SK-N-SH treated with all-trans-retinoic acid at 6 μM for 48 hours (cell line): ENCODE results near the gene HS6ST2.

ENCODE experiments used
- ATAC-seq: fragments of 200-7000 bp; cut with Tn5 transposase; 3 replicates; pipeline ENCODE4 v1.9.1; 2020; ENCODE audit warnings: mild to moderate bottlenecking, moderate library complexity
- ARNTL ChIP-seq: fragments of 450-650 bp; formaldehyde crosslinking; IDR thresholded peaks from 2 replicates; pipeline ENCODE4 v1.5.0; 2020; ENCODE audit warnings: low read depth, mild to moderate bottlenecking, moderate library complexity, borderline replicate concordance
- BACH2 ChIP-seq: fragments of 250-450 bp; sonication (Bioruptor Pico); IDR thresholded peaks from 2 replicates; pipeline ENCODE4 v1.9.0; 2021; ENCODE audit warnings: mild to moderate bottlenecking, borderline replicate concordance
- CSDC2 ChIP-seq: fragments of 250-450 bp; sonication (Bioruptor Pico); IDR thresholded peaks from 2 replicates; pipeline ENCODE4 v1.5.0; 2020; ENCODE audit warnings: mild to moderate bottlenecking, moderate library complexity
- CSRNP3 ChIP-seq: fragments of 250-450 bp; sonication (Bioruptor Pico); IDR thresholded peaks from 2 replicates; pipeline ENCODE4 v1.5.1; 2021; ENCODE audit warnings: mild to moderate bottlenecking, moderate library complexity
- ESRRG ChIP-seq: fragments of 250-450 bp; sonication (Bioruptor Pico); IDR thresholded peaks from 2 replicates; pipeline ENCODE4 v1.6.1; 2021; ENCODE audit warnings: mild to moderate bottlenecking
- GLIS3 ChIP-seq: fragments of 250-450 bp; sonication (Bioruptor Pico); IDR thresholded peaks from 2 replicates; pipeline ENCODE4 v1.5.0; 2020; ENCODE audit warnings: mild to moderate bottlenecking, moderate library complexity
- ISL1 ChIP-seq: fragments of 250-450 bp; sonication (Bioruptor Pico); IDR thresholded peaks from 2 replicates; pipeline ENCODE4 v2.1.2; 2022; ENCODE audit warnings: mild to moderate bottlenecking, moderate library complexity
- OSR1 ChIP-seq: fragments of 250-450 bp; sonication (Bioruptor Pico); IDR thresholded peaks from 2 replicates; pipeline ENCODE4 v1.8.0; 2022; ENCODE audit warnings: moderate library complexity, mild to moderate bottlenecking, inconsistent platforms
- PATZ1 ChIP-seq: fragments of 250-450 bp; sonication (Bioruptor Pico); IDR thresholded peaks from 2 replicates; pipeline ENCODE4 v1.8.0; 2020; ENCODE audit warnings: mild to moderate bottlenecking, moderate library complexity, borderline replicate concordance
- POU6F1 ChIP-seq: fragments of 250-450 bp; sonication (Bioruptor Pico); IDR thresholded peaks from 2 replicates; pipeline ENCODE4 v1.8.0; 2021; ENCODE audit warnings: low read depth, mild to moderate bottlenecking, moderate library complexity, borderline replicate concordance
- PPARA ChIP-seq: fragments of 250-450 bp; sonication (Bioruptor Pico); IDR thresholded peaks from 2 replicates; pipeline ENCODE4 v1.5.0; 2020; ENCODE audit warnings: mild to moderate bottlenecking, borderline replicate concordance
- TCF4 ChIP-seq: fragments of 250-450 bp; sonication (Bioruptor Pico); IDR thresholded peaks from 2 replicates; pipeline ENCODE4 v1.8.0; 2021; ENCODE audit warnings: mild to moderate bottlenecking, moderate library complexity, borderline replicate concordance
- TOX ChIP-seq: fragments of 250-450 bp; sonication (Bioruptor Pico); IDR thresholded peaks from 2 replicates; pipeline ENCODE4 v1.8.0; 2021; ENCODE audit warnings: mild to moderate bottlenecking, moderate library complexity, borderline replicate concordance
- TSHZ2 ChIP-seq: fragments of 250-450 bp; sonication (Bioruptor Pico); IDR thresholded peaks from 2 replicates; pipeline ENCODE4 v1.5.0; 2020; ENCODE audit warnings: mild to moderate bottlenecking, moderate library complexity
- ZC3H10 ChIP-seq: fragments of 250-450 bp; sonication (Bioruptor Pico); IDR thresholded peaks from 2 replicates; pipeline ENCODE4 v1.5.1; 2021; ENCODE audit warnings: mild to moderate bottlenecking, moderate library complexity
- ZFP3 ChIP-seq: fragments of 250-450 bp; sonication (Bioruptor Pico); IDR thresholded peaks from 2 replicates; pipeline ENCODE4 v1.5.0; 2020; ENCODE audit warnings: mild to moderate bottlenecking, moderate library complexity
- ZFP30 ChIP-seq: fragments of 450-650 bp; formaldehyde crosslinking; IDR thresholded peaks from 2 replicates; pipeline ENCODE4 v1.5.0; 2022; ENCODE audit warnings: mild to moderate bottlenecking, moderate library complexity
- ZNF565 ChIP-seq: fragments of 450-650 bp; formaldehyde crosslinking; conservative IDR thresholded peaks from 2 replicates; pipeline ENCODE4 v1.5.0; 2020; ENCODE audit warnings: low read depth, mild to moderate bottlenecking, moderate library complexity
- ZNF70 ChIP-seq: fragments of 450-650 bp; formaldehyde crosslinking; IDR thresholded peaks from 2 replicates; pipeline ENCODE4 v1.5.0; 2020; ENCODE audit warnings: mild to moderate bottlenecking, moderate library complexity
- ZNF8 ChIP-seq: fragments of 450-650 bp; formaldehyde crosslinking; IDR thresholded peaks from 2 replicates; pipeline ENCODE4 v1.5.0; 2020; ENCODE audit warnings: mild to moderate bottlenecking, moderate library complexity

Gene HS6ST2

DNA sequence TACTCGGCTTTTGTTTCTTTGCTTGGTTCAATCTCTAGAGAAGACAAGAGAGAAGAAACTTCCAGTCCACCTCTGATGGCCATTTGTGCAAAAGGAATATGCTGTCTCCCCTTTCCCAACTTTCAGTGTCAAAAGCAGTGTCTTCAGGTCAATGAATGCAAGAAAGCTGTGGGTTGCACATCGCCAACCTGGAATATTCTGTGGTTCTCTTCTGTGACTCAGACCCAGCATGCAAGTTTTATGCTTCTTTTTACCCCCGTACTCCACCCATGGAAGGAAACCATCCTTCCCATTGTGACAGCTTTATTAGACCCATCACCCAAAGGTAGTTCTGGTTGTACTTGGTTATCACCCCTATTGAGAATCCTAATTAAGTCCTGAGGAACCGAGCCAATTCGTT is 334.0 kb downstream of the HS6ST2 start:
- no peak for ATAC-seq
- TF ChIP-seq ISL1 (CRISPR knock-in tag) (no peak), PATZ1 (CRISPR knock-in tag) (no peak), ZNF70 (CRISPR knock-in tag) (no peak), ZNF565 (CRISPR knock-in tag) (no peak), OSR1 (no peak), ARNTL (no peak), POU6F1 (CRISPR knock-in tag) (no peak), BACH2 (no peak), ZC3H10 (CRISPR knock-in tag) (no peak), CSRNP3 (CRISPR knock-in tag) (no peak), GLIS3 (CRISPR knock-in tag) (no peak)

GRCh38 chrX:132623942-132624341 is 334.5 kb downstream of the HS6ST2 start:
- TF ChIP-seq ZFP3 (CRISPR knock-in tag): no peak
- no peak for TF ChIP-seq TCF4 (CRISPR knock-in tag)
- no peak for TF ChIP-seq ARNTL
- no peak for TF ChIP-seq ZNF565 (CRISPR knock-in tag)
- no peak for TF ChIP-seq ZFP30 (CRISPR knock-in tag)
- TF ChIP-seq ZNF70 (CRISPR knock-in tag): no peak
- TF ChIP-seq BACH2: no peak
- TF ChIP-seq PPARA (CRISPR knock-in tag): no peak
- TF ChIP-seq ESRRG (CRISPR knock-in tag): no peak
- no peak for TF ChIP-seq ISL1 (CRISPR knock-in tag)
- no peak for TF ChIP-seq ZNF8
- no peak for TF ChIP-seq ZC3H10 (CRISPR knock-in tag)
- TF ChIP-seq TSHZ2 (CRISPR knock-in tag): no peak
- no peak for TF ChIP-seq OSR1
- no peak for ATAC-seq

- no peak for TF ChIP-seq ZNF8
- no peak for TF ChIP-seq ARNTL
- TF ChIP-seq TCF4 (CRISPR knock-in tag): no peak
- TF ChIP-seq CSRNP3 (CRISPR knock-in tag): no peak
- no peak for TF ChIP-seq BACH2
- no peak for TF ChIP-seq ISL1 (CRISPR knock-in tag)
- TF ChIP-seq CSDC2 (CRISPR knock-in tag): no peak
- no peak for TF ChIP-seq TSHZ2 (CRISPR knock-in tag)
- TF ChIP-seq ZFP30 (CRISPR knock-in tag): no peak
- TF ChIP-seq ZFP3 (CRISPR knock-in tag): no peak
- TF ChIP-seq PPARA (CRISPR knock-in tag): no peak
- TF ChIP-seq TOX (CRISPR knock-in tag): no peak
- TF ChIP-seq ZNF70 (CRISPR knock-in tag): no peak
- ATAC-seq: no peak
Observed at GRCh38 chrX:132623300-132623699, 335.1 kb downstream of the HS6ST2 start.
